Activated T-cell treated with anti-CD3 and anti-CD28 coated beads, Interleukin-2, amount 50 U/mL, for 4 hours (primary cell): Measurements from ENCODE around the gene BLCAP. TPM values are rescaled to one million over a fixed set of nuclear protein-coding genes. Genes with fewer than 3 reads are reported as not detected.
"Not testable (repeated sequence)": the region's sequence is repeated elsewhere in the genome, so short reads cannot be mapped to it uniquely, and the experiment has no call there.

Experiments
- ATAC-seq, 2 donors: fragments of 200-7000 bp; cut with Tn5 transposase; one replicate each; pipeline ENCODE4 v1.10.0; 2021
- DNase-seq: peaks from one replicate; pipeline ENCODE4 v3.0.0-alpha.2; 2020
- H3K27me3 Mint-ChIP-seq: one replicate; pipeline ENCODE4 v1.8.0; 2021; ENCODE audit warnings: low read depth, mixed read lengths
- H3K36me3 Mint-ChIP-seq: one replicate; pipeline ENCODE4 v1.8.0; 2022; ENCODE audit warnings: mixed read lengths; ENCODE audit not compliant: insufficient read depth
- H3K4me1 Mint-ChIP-seq: one replicate; pipeline ENCODE4 v1.8.0; 2021; ENCODE audit warnings: low read depth, mixed read lengths
- H3K4me3 Mint-ChIP-seq: one replicate; pipeline ENCODE4 v1.8.0; 2021; ENCODE audit warnings: mild to moderate bottlenecking, moderate library complexity, mixed read lengths
- H3K9me3 Mint-ChIP-seq: one replicate; pipeline ENCODE4 v1.8.0; 2021; ENCODE audit warnings: mixed read lengths
- total RNA-seq, 3 donors: library from RNA; stranded (reverse); gene quantifications; one replicate each; pipeline ENCODE4 v1.2.1, GENCODE V29; 2021

BLCAP gene
- total RNA-seq, 3 donors from 2014 or later: 31.8 to 37.9 (median 32.1) TPM

GRCh38 chr20:37480919-37481318 is 46.8 kb downstream of the BLCAP start:
- DNase-seq: no peak
- H3K36me3 Mint-ChIP-seq: peaks cover 7% of the 10 kb centered on the region

GRCh38 chr20:37479925-37480691 is 47.6 kb downstream of the BLCAP start:
- no peak for DNase-seq
- no peak for ATAC-seq

More at GRCh38 chr20:37480919-37481318, 46.8 kb downstream of the BLCAP start:
- Mint-ChIP-seq H3K27me3 (peaks cover 23% of the 10 kb centered on the region), H3K4me3 (no peak overlapping the region), H3K9me3 (no peaks in the 10 kb centered on the region), H3K4me1 (no peaks in the 10 kb centered on the region)
- ATAC-seq: no peak

GRCh38 chr20:37479266-37479665 is 48.4 kb downstream of the BLCAP start:
- Mint-ChIP-seq H3K9me3 (no peaks in the 10 kb centered on the region), H3K27me3 (peaks cover 25% of the 10 kb centered on the region), H3K4me3 (no peak overlapping the region), H3K36me3 (peaks cover 2% of the 10 kb centered on the region), H3K4me1 (no peaks in the 10 kb centered on the region)
- DNase-seq: no peak
- ATAC-seq: no peak

More at GRCh38 chr20:37479925-37480691, 47.6 kb downstream of the BLCAP start:
- H3K4me3 Mint-ChIP-seq: no peak overlapping the region
- peaks cover 2% of the 10 kb centered on the region for H3K36me3 Mint-ChIP-seq
- H3K9me3 Mint-ChIP-seq: no peaks in the 10 kb centered on the region
- H3K27me3 Mint-ChIP-seq: peaks cover 23% of the 10 kb centered on the region
- no peaks in the 10 kb centered on the region for H3K4me1 Mint-ChIP-seq

- DNase-seq (no peak), ATAC-seq (no peak)
- peaks cover 2% of the 10 kb centered on the region for H3K36me3 Mint-ChIP-seq
- no peak overlapping the region for H3K4me3 Mint-ChIP-seq
- H3K9me3 Mint-ChIP-seq: no peaks in the 10 kb centered on the region
- H3K4me1 Mint-ChIP-seq: no peaks in the 10 kb centered on the region
- H3K27me3 Mint-ChIP-seq: peaks cover 25% of the 10 kb centered on the region
These were observed 50.6 kb downstream of the BLCAP start for GRCh38 chr20:37477041-37477440.

- H3K4me1 Mint-ChIP-seq: no peaks in the 10 kb centered on the region
- H3K4me3 Mint-ChIP-seq: no peak overlapping the region
- H3K27me3 Mint-ChIP-seq: peaks cover 15% of the 10 kb centered on the region
- ATAC-seq: no peak
- DNase-seq: no peak
- H3K9me3 Mint-ChIP-seq: no peaks in the 10 kb centered on the region
- H3K36me3 Mint-ChIP-seq: peaks cover 2% of the 10 kb centered on the region
These were observed 52.4 kb downstream of the BLCAP start for GRCh38 chr20:37475252-37475651.

GRCh38 chr20:37474386-37474785 is 53.3 kb downstream of the BLCAP start:
- Mint-ChIP-seq H3K4me3 (no peak overlapping the region), H3K4me1 (no peaks in the 10 kb centered on the region), H3K27me3 (peaks cover 14% of the 10 kb centered on the region), H3K9me3 (no peaks in the 10 kb centered on the region), H3K36me3 (peaks cover 2% of the 10 kb centered on the region)
- ATAC-seq: no peak
- DNase-seq: no peak

- H3K4me1 Mint-ChIP-seq: no peaks in the 10 kb centered on the region
- peaks cover 2% of the 10 kb centered on the region for H3K36me3 Mint-ChIP-seq
- DNase-seq (no peak), ATAC-seq (no peak)
- no peaks in the 10 kb centered on the region for H3K9me3 Mint-ChIP-seq
- H3K27me3 Mint-ChIP-seq: peaks cover 16% of the 10 kb centered on the region
- H3K4me3 Mint-ChIP-seq: no peak overlapping the region
These were observed 54.3 kb downstream of the BLCAP start for GRCh38 chr20:37473249-37474000.

GRCh38 chr20:37472435-37472834 is 55.2 kb downstream of the BLCAP start:
- not testable (repeated sequence) for H3K36me3 Mint-ChIP-seq, DNase-seq, H3K9me3 Mint-ChIP-seq, H3K4me1 Mint-ChIP-seq, ATAC-seq, H3K4me3 Mint-ChIP-seq
- peaks cover 11% of the 10 kb centered on the region for H3K27me3 Mint-ChIP-seq

- H3K36me3 Mint-ChIP-seq: no peaks in the 10 kb centered on the region
- ATAC-seq: no peak
- no peaks in the 10 kb centered on the region for H3K4me1 Mint-ChIP-seq
- peaks cover 14% of the 10 kb centered on the region for H3K27me3 Mint-ChIP-seq
- no peaks in the 10 kb centered on the region for H3K9me3 Mint-ChIP-seq
- no peak for DNase-seq
- H3K4me3 Mint-ChIP-seq: no peak overlapping the region
These were observed 55.9 kb downstream of the BLCAP start for GRCh38 chr20:37471741-37472235.

- peaks cover 21% of the 10 kb centered on the region for H3K27me3 Mint-ChIP-seq
- H3K4me1 Mint-ChIP-seq: not testable (repeated sequence)
These were observed 57.5 kb downstream of the BLCAP start for GRCh38 chr20:37470190-37470589.

GRCh38 chr20:37469531-37469930 is 58.1 kb downstream of the BLCAP start:
- Mint-ChIP-seq H3K4me1 (no peaks in the 10 kb centered on the region), H3K27me3 (peaks cover 24% of the 10 kb centered on the region), H3K4me3 (no peak overlapping the region), H3K9me3 (no peaks in the 10 kb centered on the region), H3K36me3 (no peaks in the 10 kb centered on the region)
- no peak for DNase-seq
- no peak for ATAC-seq

More at GRCh38 chr20:37470190-37470589, 57.5 kb downstream of the BLCAP start:
- not testable (repeated sequence) for H3K9me3 Mint-ChIP-seq, H3K36me3 Mint-ChIP-seq, H3K4me3 Mint-ChIP-seq, ATAC-seq, DNase-seq

GRCh38 chr20:37468886-37469285 is 58.8 kb downstream of the BLCAP start:
- Mint-ChIP-seq H3K4me1 (no peaks in the 10 kb centered on the region), H3K9me3 (no peaks in the 10 kb centered on the region), H3K27me3 (peaks cover 24% of the 10 kb centered on the region), H3K4me3 (no peak overlapping the region), H3K36me3 (no peaks in the 10 kb centered on the region)
- no peak for ATAC-seq
- DNase-seq: no peak
